WTC11 (cell line): ENCODE data around the gene HINT2.

Experiments used
- CTCF ChIP-seq: fragments of 200-600 bp; IDR thresholded peaks from 2 replicates; pipeline ENCODE4 v1.8.0; 2022; ENCODE audit warnings: antibody characterized with exemption
- FOXJ3 ChIP-seq: sonication (generic); formaldehyde crosslinking; IDR thresholded peaks from 2 replicates; pipeline ENCODE4 v1.9.0; 2021; ENCODE audit warnings: missing genetic modification reagents, mild to moderate bottlenecking, borderline replicate concordance
- NR2C2 ChIP-seq: sonication (generic); formaldehyde crosslinking; IDR thresholded peaks from 2 replicates; pipeline ENCODE4 v1.8.0; 2022; ENCODE audit warnings: mild to moderate bottlenecking, missing genetic modification reagents
- SP1 ChIP-seq: sonication (generic); formaldehyde crosslinking; conservative IDR thresholded peaks from 2 replicates; pipeline ENCODE4 v1.8.1; 2022; ENCODE audit warnings: missing genetic modification reagents
- TF ChIP-seq, protein P1 (sequence below): sonication (generic); formaldehyde crosslinking; IDR thresholded peaks from 2 replicates; pipeline ENCODE4 v1.8.1; 2023; ENCODE audit warnings: mild to moderate bottlenecking, missing genetic modification reagents, moderate library complexity

- TF ChIP-seq CTCF (peak; percentile 44; the same call in 1 of the 2 replicates), FOXJ3 (CRISPR knock-in tag) (no peak), SP1 (no peak), NR2C2 (CRISPR knock-in tag) (no peak)
- TF ChIP-seq, protein P1, sequence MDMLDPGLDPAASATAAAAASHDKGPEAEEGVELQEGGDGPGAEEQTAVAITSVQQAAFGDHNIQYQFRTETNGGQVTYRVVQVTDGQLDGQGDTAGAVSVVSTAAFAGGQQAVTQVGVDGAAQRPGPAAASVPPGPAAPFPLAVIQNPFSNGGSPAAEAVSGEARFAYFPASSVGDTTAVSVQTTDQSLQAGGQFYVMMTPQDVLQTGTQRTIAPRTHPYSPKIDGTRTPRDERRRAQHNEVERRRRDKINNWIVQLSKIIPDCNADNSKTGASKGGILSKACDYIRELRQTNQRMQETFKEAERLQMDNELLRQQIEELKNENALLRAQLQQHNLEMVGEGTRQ (CRISPR knock-in tag) = no peak
These were observed 11.3 kb upstream of the HINT2 start for GRCh38 chr9:35826071-35826701.
